GM21390 (cell line): ENCODE data around the gene SUSD1.
"Not testable (repeated sequence)": the region's sequence is repeated elsewhere in the genome, so short reads cannot be mapped to it uniquely, and the experiment has no call there.

ENCODE experiments used
- ATAC-seq: cut with Tn5 transposase; IDR thresholded peaks from one replicate; pipeline ENCODE4 v1.9.1; 2021; ENCODE audit not compliant: unreplicated experiment

Gene SUSD1

GRCh38 chr9:112132356-112132755, 42.7 kb downstream of the SUSD1 start:
- no peak for ATAC-seq

- no peak for ATAC-seq
Observed at GRCh38 chr9:112130997-112131396, 44.1 kb downstream of the SUSD1 start.

GRCh38 chr9:112130347-112130746, 44.8 kb downstream of the SUSD1 start:
- ATAC-seq: no peak

- no peak for ATAC-seq
Observed at GRCh38 chr9:112129246-112129645, 45.9 kb downstream of the SUSD1 start.

GRCh38 chr9:112128399-112128798, 46.7 kb downstream of the SUSD1 start:
- not testable (repeated sequence) for ATAC-seq

GRCh38 chr9:112127281-112127680, 47.8 kb downstream of the SUSD1 start:
- ATAC-seq: no peak

GRCh38 chr9:112125951-112126388, 49.1 kb downstream of the SUSD1 start:
- ATAC-seq: no peak

- no peak for ATAC-seq
Observed at GRCh38 chr9:112124156-112124555, 50.9 kb downstream of the SUSD1 start.

- no peak for ATAC-seq
Observed at GRCh38 chr9:112121633-112122032, 53.5 kb downstream of the SUSD1 start.

GRCh38 chr9:112120439-112120925, 54.6 kb downstream of the SUSD1 start:
- no peak for ATAC-seq

GRCh38 chr9:112120030-112120341, 55.1 kb downstream of the SUSD1 start:
- no peak for ATAC-seq

- ATAC-seq: no peak
Observed at GRCh38 chr9:112119225-112120029, 55.7 kb downstream of the SUSD1 start.

GRCh38 chr9:112118009-112118408, 57.1 kb downstream of the SUSD1 start:
- no peak for ATAC-seq

- no peak for ATAC-seq
Observed at GRCh38 chr9:112115970-112116753, 58.9 kb downstream of the SUSD1 start.

- ATAC-seq: no peak
Observed at GRCh38 chr9:112115109-112115508, 60.0 kb downstream of the SUSD1 start.

GRCh38 chr9:112112941-112113681, 62.0 kb downstream of the SUSD1 start:
- no peak for ATAC-seq

- ATAC-seq: no peak
Observed at GRCh38 chr9:112112519-112112918, 62.6 kb downstream of the SUSD1 start.

GRCh38 chr9:112111461-112111860, 63.6 kb downstream of the SUSD1 start:
- no peak for ATAC-seq

GRCh38 chr9:112110777-112111113, 64.4 kb downstream of the SUSD1 start:
- ATAC-seq: no peak

GRCh38 chr9:112110094-112110776, 64.9 kb downstream of the SUSD1 start:
- ATAC-seq: no peak

GRCh38 chr9:112104901-112105300, 70.2 kb downstream of the SUSD1 start:
- ATAC-seq: no peak
